ENCODE measurements around the gene RASSF1. TPM values are rescaled to one million over a fixed set of nuclear protein-coding genes. Genes with fewer than 3 reads are reported as not detected.

RASSF1 gene
- total RNA-seq, 2 experiments from 2014 or later = 33.0 to 36.0 TPM

- Histone ChIP-seq H3K9me3 (ENCODE audit: low read length) (no peaks in the 10 kb centered on the region), H3K4me2 (ENCODE audit: low read length) (peak overlapping the region; percentile 46), H3K36me3 (ENCODE audit: insufficient read depth, low read length) (0 out of 2 replicates have a peak, but pooled peaks cover 6% of the 10 kb centered on the region), H2AFZ (ENCODE audit: low read length) (no peak overlapping the region), H3K9me2 (ENCODE audit: insufficient read depth, low read length) (no peaks in the 10 kb centered on the region), H3K79me2 (ENCODE audit: insufficient read depth, low read depth, low read length) (no peaks in the 10 kb centered on the region), H3K4me3 (ENCODE audit: low read depth, low read length, poor library complexity, severe bottlenecking) (peak overlapping the region; percentile 23), H3K27ac (ENCODE audit: low read depth, low read length, poor library complexity, severe bottlenecking) (peak overlapping the region; percentile 18), H4K20me1 (ENCODE audit: insufficient read depth, low read length) (no peaks in the 10 kb centered on the region), H3K4me1 (ENCODE audit: insufficient read depth, low read length, poor library complexity, severe bottlenecking) (peaks cover 49% of the 10 kb centered on the region)
- TF ChIP-seq EZH2phosphoT487 (IDR thresholded peaks at IDR 0.05; ENCODE audit: borderline replicate concordance, low read depth, low read length) = no peak
- TF ChIP-seq CTCF (conservative IDR thresholded peaks at IDR 0.05; ENCODE audit: low read length) = no peak
- intact Hi-C loops (cut with micrococcal nuclease; ENCODE audit: unreplicated experiment) = no loop called here
- no TSS peak for BruUV-seq (replicated peaks)
- ChIA-PET CTCF (ENCODE audit: unreplicated experiment) (interaction anchor here (1.1 kb wide), 1 partner anchor 14 kb away, joined by 3 read pairs; no protein-coding TSS in a partner anchor), POLR2A (interaction anchor here (1.1 to 1.6 kb wide), 2 partner anchors 18 to 19 kb away, joined by 4 to 8 read pairs; partner anchors contain the start of genes HYAL3 and NAA80)
- DNase-seq (ENCODE audit: low spot score) = no peak
These were observed 22.0 kb downstream of the RASSF1 start for GRCh38 chr3:50318615-50319014.

GRCh38 chr3:50318163-50318562 is 22.5 kb downstream of the RASSF1 start:
- Histone ChIP-seq H3K9me3 (ENCODE audit: low read length) (no peaks in the 10 kb centered on the region), H3K4me1 (ENCODE audit: insufficient read depth, low read length, poor library complexity, severe bottlenecking) (peaks cover 49% of the 10 kb centered on the region), H2AFZ (ENCODE audit: low read length) (no peak overlapping the region), H3K9me2 (ENCODE audit: insufficient read depth, low read length) (no peaks in the 10 kb centered on the region), H3K4me3 (ENCODE audit: low read depth, low read length, poor library complexity, severe bottlenecking) (peak overlapping the region; percentile 23), H3K79me2 (ENCODE audit: insufficient read depth, low read depth, low read length) (no peaks in the 10 kb centered on the region), H4K20me1 (ENCODE audit: insufficient read depth, low read length) (no peaks in the 10 kb centered on the region), H3K36me3 (ENCODE audit: insufficient read depth, low read length) (0 out of 2 replicates have a peak, but pooled peaks cover 6% of the 10 kb centered on the region), H3K4me2 (ENCODE audit: low read length) (peak overlapping the region; percentile 46), H3K27ac (ENCODE audit: low read depth, low read length, poor library complexity, severe bottlenecking) (peak overlapping the region; percentile 18)
- no TSS peak for BruUV-seq (replicated peaks)
- TF ChIP-seq EZH2phosphoT487 (IDR thresholded peaks at IDR 0.05; ENCODE audit: borderline replicate concordance, low read depth, low read length) (no peak), CTCF (conservative IDR thresholded peaks at IDR 0.05; ENCODE audit: low read length) (no peak)
- peak; percentile 66 for DNase-seq (ENCODE audit: low spot score)
- CTCF ChIA-PET (ENCODE audit: unreplicated experiment) = interaction anchor here (1.1 kb wide), 1 partner anchor 15 kb away, joined by 3 read pairs; no protein-coding TSS in a partner anchor
- POLR2A ChIA-PET = interaction anchor here (1.6 kb wide), 2 partner anchors 10 to 19 kb away, joined by 4 to 8 read pairs; partner anchors contain the start of genes HYAL3, NAA80 and TUSC2
- intact Hi-C loops (cut with micrococcal nuclease; ENCODE audit: unreplicated experiment) = no loop called here

- Histone ChIP-seq H3K36me3 (ENCODE audit: insufficient read depth, low read length) (0 out of 2 replicates have a peak, but pooled peaks cover 6% of the 10 kb centered on the region), H4K20me1 (ENCODE audit: insufficient read depth, low read length) (no peaks in the 10 kb centered on the region), H3K4me2 (ENCODE audit: low read length) (peak overlapping the region; percentile 46; the same call in 1 of the 2 replicates), H2AFZ (ENCODE audit: low read length) (no peak overlapping the region), H3K4me3 (ENCODE audit: low read depth, low read length, poor library complexity, severe bottlenecking) (no peak overlapping the region), H3K9me3 (ENCODE audit: low read length) (no peaks in the 10 kb centered on the region), H3K4me1 (ENCODE audit: insufficient read depth, low read length, poor library complexity, severe bottlenecking) (peaks cover 47% of the 10 kb centered on the region), H3K27ac (ENCODE audit: low read depth, low read length, poor library complexity, severe bottlenecking) (no peak overlapping the region), H3K9me2 (ENCODE audit: insufficient read depth, low read length) (no peaks in the 10 kb centered on the region), H3K79me2 (ENCODE audit: insufficient read depth, low read depth, low read length) (no peaks in the 10 kb centered on the region)
- no peak for TF ChIP-seq EZH2phosphoT487 (IDR thresholded peaks at IDR 0.05; ENCODE audit: borderline replicate concordance, low read depth, low read length)
- TF ChIP-seq CTCF (conservative IDR thresholded peaks at IDR 0.05; ENCODE audit: low read length) = no peak
- DNase-seq (ENCODE audit: low spot score) = no peak
- BruUV-seq (replicated peaks) = no TSS peak
- ChIA-PET POLR2A (interaction anchor here (1.6 kb wide), 2 partner anchors 11 to 18 kb away, joined by 4 to 8 read pairs; partner anchors contain the start of genes HYAL3, NAA80 and TUSC2), CTCF (ENCODE audit: unreplicated experiment) (interaction anchor here (1.1 kb wide), 1 partner anchor 16 kb away, joined by 3 read pairs; no protein-coding TSS in a partner anchor)
- intact Hi-C loops (cut with micrococcal nuclease; ENCODE audit: unreplicated experiment) = no loop called here
These were observed 23.3 kb downstream of the RASSF1 start for GRCh38 chr3:50317300-50317699.
